CD14-positive monocyte (primary cell): Measurements from ENCODE around the gene TAF13. TPM values are rescaled to one million over a fixed set of nuclear protein-coding genes. Genes with fewer than 3 reads are reported as not detected.

Experiments used
- DNase-seq, 3 donors: peaks; one replicate each; pipeline ENCODE4 v3.0.0-alpha.2; 2011 to 2022
- H2AFZ ChIP-seq: 2 replicates; pipeline ENCODE4 v1.6.0; 2012; ENCODE audit warnings: mild to moderate bottlenecking, low read depth, low read length, inconsistent platforms; ENCODE audit not compliant: insufficient read depth, poor library complexity, severe bottlenecking
- H3K27ac ChIP-seq, 2 donors: 1 replicate in 1 of 2; 2 replicates in 1 of 2; pipeline ENCODE4 v1.5.1; 2012 to 2013; ENCODE audit warnings: low read length in 2 of 2, control low read depth in 1 of 2, inconsistent platforms in 1 of 2, low read depth in 1 of 2, mild to moderate bottlenecking in 1 of 2
- H3K27me3 ChIP-seq, 2 donors: one replicate each; pipeline versions ENCODE4 v1.6.0 to v1.6.1; 2011 to 2013; ENCODE audit warnings: low read length in 2 of 2; ENCODE audit not compliant: control insufficient read depth in 2 of 2, insufficient read depth in 2 of 2
- H3K36me3 ChIP-seq, 2 donors: replicated peaks in 1 of 2; 1 replicate in 1 of 2; 2 replicates in 1 of 2; pipeline versions ENCODE4 v1.5.1 to v1.6.1; 2012 to 2013; ENCODE audit warnings: low read length in 2 of 2, control low read depth in 1 of 2, inconsistent platforms in 1 of 2, mild to moderate bottlenecking in 1 of 2; ENCODE audit not compliant: insufficient read depth in 2 of 2, control insufficient read depth in 1 of 2
- H3K4me1 ChIP-seq, 2 donors: 1 replicate in 1 of 2; 2 replicates in 1 of 2; pipeline versions ENCODE4 v1.5.1 to v1.6.1; 2012 to 2013; ENCODE audit warnings: low read length in 2 of 2, control low read depth in 1 of 2, inconsistent platforms in 1 of 2, mild to moderate bottlenecking in 1 of 2, moderate library complexity in 1 of 2; ENCODE audit not compliant: insufficient read depth in 2 of 2, control insufficient read depth in 1 of 2
- H3K4me2 ChIP-seq: replicated peaks from 2 replicates; pipeline ENCODE3; 2012; ENCODE audit warnings: low read length, moderate library complexity, mild to moderate bottlenecking; ENCODE audit not compliant: poor library complexity, severe bottlenecking; ENCODE audit errors: extremely low read depth
- H3K4me3 ChIP-seq, 3 experiments: fragments of 200-600 bp in 1 of 3; sonication (generic) in 1 of 3; replicated peaks in 1 of 3; 1 replicate in 2 of 3; 2 replicates in 1 of 3; pipeline ENCODE4 v1.5.1; 2011 to 2013; ENCODE audit warnings: low read length in 3 of 3, mild to moderate bottlenecking in 3 of 3, control low read depth in 2 of 3, low read depth in 2 of 3, inconsistent platforms in 1 of 3, moderate library complexity in 1 of 3
- H3K79me2 ChIP-seq: 2 replicates; pipeline ENCODE4 v1.6.0; 2012; ENCODE audit warnings: mild to moderate bottlenecking, control low read depth, inconsistent platforms, low read length, moderate library complexity; ENCODE audit not compliant: insufficient read depth
- H3K9ac ChIP-seq: 2 replicates; pipeline ENCODE4 v1.6.0; 2017; ENCODE audit warnings: low read length, mild to moderate bottlenecking; ENCODE audit not compliant: insufficient read depth, poor library complexity, severe bottlenecking
- H3K9me3 ChIP-seq, 2 donors: replicated peaks in 1 of 2; 1 replicate in 1 of 2; 2 replicates in 1 of 2; pipeline versions ENCODE4 v1.5.1 to v1.6.1; 2012 to 2013; ENCODE audit warnings: low read length in 2 of 2, control low read depth in 1 of 2; ENCODE audit not compliant: control insufficient read depth in 1 of 2, insufficient read depth in 1 of 2
- H4K20me1 ChIP-seq: 2 replicates; pipeline ENCODE4 v1.6.0; 2012; ENCODE audit warnings: mild to moderate bottlenecking, low read length, control low read depth, moderate library complexity; ENCODE audit not compliant: insufficient read depth
- H3K27ac Mint-ChIP-seq, 7 donors: one replicate each; pipeline ENCODE4 v1.8.0; 2020; ENCODE audit warnings: mild to moderate bottlenecking in 7 of 7, mixed read lengths in 7 of 7, moderate library complexity in 6 of 7, inconsistent platforms in 2 of 7
- H3K27me3 Mint-ChIP-seq, 3 donors: one replicate each; pipeline ENCODE4 v1.8.0; 2021 to 2022; ENCODE audit warnings: low read depth in 3 of 3, mild to moderate bottlenecking in 3 of 3, mixed read lengths in 3 of 3, moderate library complexity in 3 of 3, inconsistent platforms in 1 of 3
- H3K36me3 Mint-ChIP-seq, 2 donors: one replicate each; pipeline ENCODE4 v1.8.0; 2020; ENCODE audit warnings: mixed read lengths in 2 of 2, inconsistent platforms in 1 of 2, mild to moderate bottlenecking in 1 of 2
- H3K4me1 Mint-ChIP-seq: one replicate; pipeline ENCODE4 v1.8.0; 2020; ENCODE audit warnings: mild to moderate bottlenecking, mixed read lengths
- H3K4me3 Mint-ChIP-seq, 2 donors: one replicate each; pipeline ENCODE4 v1.8.0; 2020; ENCODE audit warnings: mild to moderate bottlenecking in 2 of 2, mixed read lengths in 2 of 2, moderate library complexity in 1 of 2
- H3K9me3 Mint-ChIP-seq, 7 donors: one replicate each; pipeline ENCODE4 v1.8.0; 2020 to 2022; ENCODE audit warnings: mixed read lengths in 7 of 7, mild to moderate bottlenecking in 6 of 7, moderate library complexity in 6 of 7, inconsistent platforms in 2 of 7
- WGBS: methylation state at CpG from one replicate; pipeline ENCODE4 v1.1.5; 2013; ENCODE audit warnings: missing lambda C conversion rate; ENCODE audit not compliant: insufficient coverage; 5-methylcytosine and 5-hydroxymethylcytosine counted together
- intact Hi-C, 2 donors: fragments of 100-400 bp; cut with micrococcal nuclease; formaldehyde crosslinking; loops; one replicate each; pipeline versions ENCODE4 v1.15.0 to v1.15.1; 2023
- polyA plus RNA-seq, 3 donors: library from polyadenylated mRNA; depleted of rRNA in 1 of 3; unstranded in 2 of 3; stranded (reverse) in 1 of 3; fragments of 300-500 nt in 2 of 3; fragments of >200 nt in 1 of 3; fragmentation: Illumina TruSeq in 2 of 3; gene quantifications; 1 replicate in 2 of 3; 2 replicates in 1 of 3; pipeline ENCODE4 v1.2.3, GENCODE V29; 2012 to 2021
- TF ChIP-seq, protein P1 (sequence below): fragments of 200-600 bp; IDR thresholded peaks from one replicate; pipeline ENCODE4 v1.8.0; 2022; ENCODE audit warnings: antibody characterized with exemption, mild to moderate bottlenecking

Gene TAF13
- polyA plus RNA-seq, 3 donors: 1.2 to 17.7 (median 5.2) TPM

DNA sequence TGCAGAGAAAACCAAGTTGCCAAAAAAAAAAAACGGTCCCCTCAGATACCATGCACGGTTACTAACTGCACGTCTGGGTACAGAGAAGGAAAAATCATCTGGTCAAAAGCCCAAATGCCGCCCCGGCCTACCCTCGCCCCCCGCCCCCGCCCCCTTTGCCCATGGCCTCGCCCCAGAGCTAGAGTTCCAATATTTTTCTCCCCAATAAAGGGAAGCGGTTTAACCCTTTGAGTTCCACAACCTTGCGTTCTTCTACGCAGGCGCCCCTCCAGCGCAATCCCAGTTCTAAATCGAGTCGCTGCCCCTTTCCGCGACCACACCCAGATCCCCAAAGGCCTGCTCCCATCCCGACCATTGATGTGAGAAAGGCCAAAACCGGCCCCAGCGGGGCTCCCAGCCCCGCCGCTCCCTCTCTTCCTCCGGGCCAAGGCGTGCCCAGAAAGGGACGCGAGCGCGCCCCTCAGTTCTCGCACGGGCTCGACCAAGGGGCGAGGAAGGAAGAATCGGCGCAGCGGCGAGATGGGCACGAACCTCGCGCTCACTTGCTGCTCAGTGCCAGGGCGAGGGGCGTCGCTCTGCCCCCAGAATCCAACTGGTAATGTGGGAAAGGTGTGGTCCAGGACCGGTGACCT is 34.7 kb downstream of the TAF13 start:
- Mint-ChIP-seq H3K9me3 (peaks cover 0 to 2% (median 0%) of the 10 kb centered on the region in 7 donors), H3K36me3 (peaks cover under 1 to 4% of the 10 kb centered on the region in 2 donors), H3K27me3 (peaks cover 4 to 12% (median 5%) of the 10 kb centered on the region in 3 donors), H3K4me1 (peaks cover 14% of the 10 kb centered on the region), H3K27ac (peak overlapping the region; percentile 77 to 92 (median 85)), H3K4me3 (peak overlapping the region; percentile 86 to 91)
- H3K9me3 ChIP-seq: no peaks in the 10 kb centered on the region
- peak overlapping the region; percentile 89 for H3K9ac ChIP-seq
- H3K4me2 ChIP-seq: peak overlapping the region; percentile 93
- intact Hi-C loops: loop anchor here (5.0 kb wide), 3 partner anchors 51 to 71 kb away; partner anchors contain the start of genes ELAPOR1 (in 2 of the 2) and TMEM167B (in 1 of the 2)
- peaks cover 13 to 17% of the 10 kb centered on the region in 2 donors for H3K4me1 ChIP-seq
- no peaks in the 10 kb centered on the region for H3K27me3 ChIP-seq
- TF ChIP-seq, protein P1, sequence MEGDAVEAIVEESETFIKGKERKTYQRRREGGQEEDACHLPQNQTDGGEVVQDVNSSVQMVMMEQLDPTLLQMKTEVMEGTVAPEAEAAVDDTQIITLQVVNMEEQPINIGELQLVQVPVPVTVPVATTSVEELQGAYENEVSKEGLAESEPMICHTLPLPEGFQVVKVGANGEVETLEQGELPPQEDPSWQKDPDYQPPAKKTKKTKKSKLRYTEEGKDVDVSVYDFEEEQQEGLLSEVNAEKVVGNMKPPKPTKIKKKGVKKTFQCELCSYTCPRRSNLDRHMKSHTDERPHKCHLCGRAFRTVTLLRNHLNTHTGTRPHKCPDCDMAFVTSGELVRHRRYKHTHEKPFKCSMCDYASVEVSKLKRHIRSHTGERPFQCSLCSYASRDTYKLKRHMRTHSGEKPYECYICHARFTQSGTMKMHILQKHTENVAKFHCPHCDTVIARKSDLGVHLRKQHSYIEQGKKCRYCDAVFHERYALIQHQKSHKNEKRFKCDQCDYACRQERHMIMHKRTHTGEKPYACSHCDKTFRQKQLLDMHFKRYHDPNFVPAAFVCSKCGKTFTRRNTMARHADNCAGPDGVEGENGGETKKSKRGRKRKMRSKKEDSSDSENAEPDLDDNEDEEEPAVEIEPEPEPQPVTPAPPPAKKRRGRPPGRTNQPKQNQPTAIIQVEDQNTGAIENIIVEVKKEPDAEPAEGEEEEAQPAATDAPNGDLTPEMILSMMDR: no peak
- peaks cover 8% of the 10 kb centered on the region for H4K20me1 ChIP-seq
- peak overlapping the region; percentile 74 to 97 (median 88) for H3K4me3 ChIP-seq
- 0% methylated on average over 39 of the region's 44 CpGs for WGBS
- H2AFZ ChIP-seq: peak overlapping the region; percentile 95
- peak in 2 of 3 donors; percentile 2 to 14 for DNase-seq
- H3K79me2 ChIP-seq: peaks cover 52% of the 10 kb centered on the region
- H3K36me3 ChIP-seq: no peaks in the 10 kb centered on the region
- peak overlapping the region; percentile 60 to 88 for H3K27ac ChIP-seq

DNA sequence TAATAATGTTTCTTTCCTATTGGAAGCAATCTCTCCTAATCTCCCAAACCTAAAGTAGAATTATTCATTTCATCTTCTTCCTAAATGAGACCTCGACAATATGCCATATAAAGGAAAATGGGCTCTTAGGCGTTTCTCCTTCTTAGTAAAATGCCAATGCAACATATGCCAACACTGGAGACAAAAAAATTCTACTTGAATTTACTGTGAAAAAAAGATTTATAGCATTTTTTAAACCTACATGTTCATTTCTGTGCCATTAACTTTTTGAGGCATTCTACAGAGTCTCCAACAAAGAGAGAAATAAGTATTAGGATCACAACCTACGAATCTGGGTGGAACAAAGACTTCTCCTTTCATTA is 35.2 kb downstream of the TAF13 start:
- Mint-ChIP-seq H3K4me1 (peaks cover 14% of the 10 kb centered on the region), H3K27me3 (peaks cover 1 to 9% (median 4%) of the 10 kb centered on the region in 3 donors), H3K36me3 (peaks cover 2 to 5% of the 10 kb centered on the region in 2 donors), H3K27ac (peak overlapping the region; percentile 11 to 92 (median 85)), H3K4me3 (peak overlapping the region; percentile 86 to 91), H3K9me3 (peaks cover 0 to 3% (median 0%) of the 10 kb centered on the region in 7 donors)
- H3K9me3 ChIP-seq: no peaks in the 10 kb centered on the region
- peak overlapping the region in 1 of 2 donors; percentile 88 for H3K27ac ChIP-seq
- H3K4me2 ChIP-seq: peak overlapping the region; percentile 93
- H3K4me3 ChIP-seq: peak overlapping the region; percentile 74 to 97 (median 88)
- H3K79me2 ChIP-seq: peaks cover 57% of the 10 kb centered on the region
- intact Hi-C loops: loop anchor here (5.0 kb wide), 3 partner anchors 52 to 72 kb away; partner anchors contain the start of genes ELAPOR1 (in 2 of the 2) and TMEM167B (in 1 of the 2)
- peaks cover 8% of the 10 kb centered on the region for H4K20me1 ChIP-seq
- H3K27me3 ChIP-seq: no peaks in the 10 kb centered on the region
- TF ChIP-seq, protein P1: no peak
- WGBS: no CpG with 5 or more reads among the region's 3 CpGs
- no peaks in the 10 kb centered on the region for H3K36me3 ChIP-seq
- peak overlapping the region; percentile 95 for H2AFZ ChIP-seq
- peaks cover 13 to 17% of the 10 kb centered on the region in 2 donors for H3K4me1 ChIP-seq
- peak overlapping the region; percentile 89 for H3K9ac ChIP-seq
- peak in 1 of 3 donors; percentile 20 for DNase-seq
